ENCODE data around the gene NFKBIZ.
A peak's percentile ranks its signal among the peaks of the same experiment; 100 is the strongest.

The NFKBIZ gene

GRCh38 chr3:101827211-101828174 lies 21.8 kb upstream of the NFKBIZ start:
- DNase-seq (ENCODE audit: low spot score), result no peak

GRCh38 chr3:101828276-101828675 lies 21.0 kb upstream of the NFKBIZ start:
- no peak for DNase-seq (ENCODE audit: low spot score)

GRCh38 chr3:101828691-101829436 lies 20.4 kb upstream of the NFKBIZ start:
- no peak for DNase-seq (ENCODE audit: low spot score)

GRCh38 chr3:101829437-101829830 lies 19.9 kb upstream of the NFKBIZ start:
- DNase-seq (ENCODE audit: low spot score), result no peak

- no peak for DNase-seq (ENCODE audit: low spot score)
Observed at GRCh38 chr3:101829874-101830273, 19.4 kb upstream of the NFKBIZ start.

GRCh38 chr3:101833446-101833974 lies 15.8 kb upstream of the NFKBIZ start:
- DNase-seq (ENCODE audit: low spot score), result no peak

- no peak for DNase-seq (ENCODE audit: low spot score)
Observed at GRCh38 chr3:101835676-101836075, 13.6 kb upstream of the NFKBIZ start.

GRCh38 chr3:101836160-101836559 lies 13.2 kb upstream of the NFKBIZ start:
- no peak for DNase-seq (ENCODE audit: low spot score)

GRCh38 chr3:101836652-101837598 lies 12.4 kb upstream of the NFKBIZ start:
- no peak for DNase-seq (ENCODE audit: low spot score)

- no peak for DNase-seq (ENCODE audit: low spot score)
Observed at GRCh38 chr3:101838691-101839090, 10.6 kb upstream of the NFKBIZ start.

GRCh38 chr3:101840066-101840465 lies 9.2 kb upstream of the NFKBIZ start:
- no peak for DNase-seq (ENCODE audit: low spot score)

GRCh38 chr3:101842245-101842934 lies 6.9 kb upstream of the NFKBIZ start:
- no peak for DNase-seq (ENCODE audit: low spot score)

- DNase-seq (ENCODE audit: low spot score), result no peak
Observed at GRCh38 chr3:101842935-101843330, 6.4 kb upstream of the NFKBIZ start.

GRCh38 chr3:101845425-101845824 lies 3.9 kb upstream of the NFKBIZ start:
- DNase-seq (ENCODE audit: low spot score), result no peak

GRCh38 chr3:101846709-101847108 lies 2.6 kb upstream of the NFKBIZ start:
- DNase-seq (ENCODE audit: low spot score), result no peak

GRCh38 chr3:101847328-101847727 lies 2.0 kb upstream of the NFKBIZ start:
- no peak for DNase-seq (ENCODE audit: low spot score)

- no peak for DNase-seq (ENCODE audit: low spot score)
Observed at GRCh38 chr3:101848326-101848725, 988 bp upstream of the NFKBIZ start.

- DNase-seq (ENCODE audit: low spot score), result no peak
Observed at GRCh38 chr3:101849714-101850245, 466 bp downstream of the NFKBIZ start.

GRCh38 chr3:101850246-101851051 lies 1.1 kb downstream of the NFKBIZ start:
- DNase-seq (ENCODE audit: low spot score), result peak; percentile 49

All from COLO829 (cell line).